ENCODE measurements around the gene CNNM2.

Gene CNNM2

GRCh38 chr10:103077020-103077419, 158.9 kb downstream of the CNNM2 start:
- no peak for DNase-seq (ENCODE audit: low read depth)

DNA sequence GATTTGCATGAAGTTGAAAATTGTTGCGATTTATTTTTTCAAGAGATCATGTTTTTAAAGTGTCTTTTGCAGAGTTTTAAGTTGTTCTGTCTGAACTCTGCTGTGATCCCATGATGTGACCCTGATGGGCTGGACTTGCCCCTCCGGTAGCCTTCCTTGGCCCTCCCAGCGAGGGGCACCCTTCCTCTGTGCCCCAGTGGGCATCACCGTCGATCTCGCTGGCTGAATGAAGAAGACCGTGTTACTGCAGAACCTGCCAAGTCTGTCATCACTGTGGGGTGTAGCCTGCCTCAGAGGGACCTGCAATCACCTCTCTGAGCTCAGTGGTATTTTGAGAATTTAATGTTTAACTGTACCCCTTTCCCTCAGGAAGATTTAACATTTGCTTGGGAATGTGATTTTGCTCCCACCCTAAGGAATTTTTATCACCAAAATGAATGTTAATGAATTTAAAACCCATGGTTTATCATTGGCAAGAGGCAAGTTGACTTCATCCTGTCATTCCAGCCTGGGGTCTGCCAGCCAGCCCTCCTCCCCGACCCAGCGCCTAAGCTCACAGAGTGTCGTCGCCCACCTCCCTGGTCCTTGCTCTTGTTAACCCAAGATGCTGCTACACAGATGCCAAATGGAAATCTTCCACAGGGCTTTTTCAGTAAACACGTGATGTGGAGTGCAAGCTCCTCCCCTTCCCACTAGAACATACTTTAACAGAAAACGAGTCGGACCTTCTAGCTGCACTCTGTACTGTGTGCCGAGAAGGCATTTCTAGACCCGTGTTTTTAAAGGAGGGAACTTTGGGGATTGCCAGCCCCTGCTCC, 159.6 kb downstream of the CNNM2 start:
- DNase-seq (ENCODE audit: low read depth) = no peak

DNA sequence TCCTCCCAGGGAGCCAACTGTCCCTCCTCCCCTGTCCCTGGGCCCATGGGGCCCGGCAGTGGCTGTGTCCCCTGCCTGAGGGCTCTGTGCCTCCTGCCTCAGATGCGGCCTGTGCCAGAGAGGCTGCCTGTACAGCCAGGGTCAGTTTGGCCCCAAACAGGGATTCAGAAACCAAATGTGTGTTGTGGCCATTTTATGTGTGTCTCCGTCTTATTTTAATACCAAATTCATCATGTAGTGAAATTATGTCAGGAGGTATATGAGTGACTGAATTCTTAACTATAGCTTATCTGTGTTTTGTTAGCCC, 160.2 kb downstream of the CNNM2 start:
- no peak for DNase-seq (ENCODE audit: low read depth)

DNA sequence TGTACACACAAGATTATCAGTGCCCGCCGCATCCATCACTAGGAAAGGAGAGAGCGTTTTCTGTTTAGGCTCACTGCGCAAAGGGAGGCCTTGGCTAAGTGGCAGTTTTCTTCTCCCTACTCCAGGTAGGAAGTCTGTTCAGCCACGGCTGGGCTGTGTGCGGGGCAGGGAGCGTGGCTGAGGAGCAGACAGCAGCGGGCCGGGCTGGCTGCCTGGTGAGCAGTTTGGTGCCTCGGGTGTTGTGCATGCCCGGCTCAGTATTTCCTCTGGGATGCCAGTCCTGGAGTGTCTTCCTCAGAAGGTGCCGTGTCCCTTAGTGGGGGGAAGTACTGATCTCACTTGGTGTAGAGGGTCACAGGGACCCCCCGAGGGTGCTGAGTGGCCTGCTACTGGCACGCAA, 160.6 kb downstream of the CNNM2 start:
- DNase-seq (ENCODE audit: low read depth) = no peak

GRCh38 chr10:103079100-103079499, 161.0 kb downstream of the CNNM2 start:
- DNase-seq (ENCODE audit: low read depth) = no peak

DNA sequence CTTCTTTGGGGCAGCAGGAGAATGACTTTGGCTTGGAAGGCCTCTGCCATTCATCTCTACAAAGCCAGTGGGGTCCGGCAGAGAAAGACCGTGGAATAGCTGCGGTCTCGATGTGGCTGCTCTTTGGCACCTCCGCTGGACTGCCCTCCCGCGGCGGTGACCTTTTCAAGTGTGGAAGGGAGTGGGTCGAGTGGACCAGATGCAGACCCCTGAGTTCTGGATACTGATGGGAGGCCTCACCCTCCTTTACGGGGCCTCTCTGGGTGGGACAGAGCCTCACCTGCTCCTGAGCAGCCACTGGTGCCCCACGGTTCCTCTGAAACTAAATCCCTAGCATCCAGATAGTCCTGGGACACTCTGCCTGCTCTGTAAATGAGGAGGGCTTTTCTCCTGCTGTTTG, 161.9 kb downstream of the CNNM2 start:
- DNase-seq (ENCODE audit: low read depth) = no peak

- no peak for DNase-seq (ENCODE audit: low read depth)
Observed at GRCh38 chr10:103080891-103081581, 162.9 kb downstream of the CNNM2 start.

GRCh38 chr10:103082683-103083082, 164.6 kb downstream of the CNNM2 start:
- DNase-seq (ENCODE audit: low read depth) = no peak

DNA sequence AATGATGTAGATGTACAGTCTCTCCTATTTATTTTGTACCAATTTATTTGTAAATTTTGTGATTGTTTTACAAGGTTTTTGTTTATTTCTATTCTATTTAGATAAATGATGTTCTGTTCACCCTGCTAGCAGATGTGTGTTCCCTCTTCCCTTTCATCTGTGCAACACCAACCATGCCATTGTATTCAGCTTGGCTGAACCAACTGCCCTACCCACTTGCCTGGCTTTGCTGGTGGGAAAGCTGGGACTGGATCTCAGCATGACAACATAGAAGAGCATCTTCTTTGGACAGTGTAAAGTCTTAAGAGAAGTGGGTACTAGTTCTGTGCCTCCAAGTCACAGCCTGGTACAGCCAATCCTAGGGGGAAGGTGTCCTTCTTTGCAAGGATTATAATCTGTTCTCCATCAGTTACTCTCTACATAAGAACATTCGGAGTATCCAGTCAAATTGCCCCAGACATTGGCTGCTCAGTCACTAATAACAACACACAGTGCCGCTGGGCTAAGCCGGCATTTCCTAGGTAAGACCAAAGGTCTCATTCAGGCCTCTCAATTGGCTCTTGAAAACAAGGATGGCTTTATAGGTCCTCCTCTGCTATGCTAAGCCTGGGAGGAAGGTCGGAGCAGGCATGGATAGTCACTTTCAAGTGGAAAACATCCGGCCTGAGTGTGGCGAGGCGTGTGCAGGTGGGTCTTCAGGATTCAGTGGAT, 165.3 kb downstream of the CNNM2 start:
- DNase-seq (ENCODE audit: low read depth) = no peak

DNA sequence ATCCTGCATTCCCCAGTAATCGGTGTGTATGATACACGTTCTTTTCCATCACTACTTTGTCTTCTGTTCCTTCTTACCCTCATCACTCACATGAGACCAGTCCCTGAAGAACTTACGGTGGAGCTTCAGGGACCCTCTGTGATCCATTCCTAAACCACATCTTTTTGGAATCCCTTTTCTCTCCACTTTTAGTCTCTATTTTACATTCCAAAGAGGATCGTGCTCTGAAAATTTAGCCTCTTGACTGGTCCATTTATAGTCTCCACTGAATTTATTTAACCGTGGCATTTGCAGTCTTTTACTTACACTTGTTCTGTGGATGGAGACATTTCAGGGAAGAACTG, 165.9 kb downstream of the CNNM2 start:
- DNase-seq (ENCODE audit: low read depth) = no peak

- no peak for DNase-seq (ENCODE audit: low read depth)
Observed at GRCh38 chr10:103086261-103086660, 168.2 kb downstream of the CNNM2 start.

- no peak for DNase-seq (ENCODE audit: low read depth)
Observed at GRCh38 chr10:103086799-103087198, 168.7 kb downstream of the CNNM2 start.

- DNase-seq (ENCODE audit: low read depth) = no peak
Observed at GRCh38 chr10:103089493-103089892, 171.4 kb downstream of the CNNM2 start.

DNA sequence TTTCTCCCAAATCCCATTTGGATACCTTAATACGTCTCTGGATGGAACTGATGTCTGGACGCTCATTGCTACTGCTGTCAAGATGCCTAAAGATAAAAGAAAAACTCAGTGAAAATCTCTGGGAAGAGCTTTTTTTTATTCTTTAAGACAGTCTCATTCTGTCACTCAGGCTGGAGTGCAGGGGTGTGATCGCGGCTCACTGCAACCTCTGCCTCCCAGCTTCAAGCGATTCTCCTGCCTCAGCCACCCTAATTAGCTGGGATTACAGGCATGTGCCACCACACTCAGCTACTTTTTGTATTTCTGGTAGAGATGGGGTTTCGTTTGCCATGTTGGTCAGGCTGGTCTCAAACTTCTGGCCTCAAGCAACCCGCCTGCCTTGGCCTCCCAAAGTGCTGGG, 172.8 kb downstream of the CNNM2 start:
- no peak for DNase-seq (ENCODE audit: low read depth)

DNA sequence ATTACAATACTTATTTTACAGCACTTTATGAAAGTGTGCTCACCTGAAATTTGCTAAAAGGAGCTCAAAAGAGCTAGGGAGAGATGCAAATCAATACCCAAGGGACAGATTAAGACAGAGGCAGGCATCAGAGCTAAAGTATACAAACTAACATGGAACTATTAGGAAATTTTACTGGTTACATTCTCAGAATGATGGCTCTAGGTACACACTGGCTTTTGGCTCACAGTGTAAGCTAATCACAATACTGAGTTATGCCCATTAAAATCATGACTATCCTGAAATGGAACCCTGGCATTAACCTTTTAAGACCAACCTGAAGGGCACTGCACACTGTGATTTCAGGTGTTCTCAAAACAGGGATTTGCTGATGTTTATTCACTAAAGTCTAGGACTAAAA, 176.9 kb downstream of the CNNM2 start:
- no peak for DNase-seq (ENCODE audit: low read depth)

DNA sequence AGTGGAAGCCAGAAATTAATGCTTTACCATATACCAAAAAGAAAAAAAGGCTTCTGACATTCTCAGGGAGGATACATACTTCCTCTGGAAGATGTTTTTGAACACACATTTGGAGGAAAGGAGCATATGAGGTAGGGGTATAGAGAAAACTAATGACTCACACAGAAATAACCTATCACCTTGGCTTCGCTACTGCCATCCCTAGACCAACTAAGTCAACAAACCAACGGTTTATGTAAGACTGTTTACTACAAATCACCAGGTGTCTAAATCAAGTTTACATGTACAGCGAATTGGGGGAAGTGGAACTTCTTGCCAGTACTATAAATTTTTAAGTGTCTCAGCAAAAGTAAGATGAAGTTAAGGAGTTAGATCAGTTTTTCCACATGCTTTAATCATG, 178.0 kb downstream of the CNNM2 start:
- no peak for DNase-seq (ENCODE audit: low read depth)

DNA sequence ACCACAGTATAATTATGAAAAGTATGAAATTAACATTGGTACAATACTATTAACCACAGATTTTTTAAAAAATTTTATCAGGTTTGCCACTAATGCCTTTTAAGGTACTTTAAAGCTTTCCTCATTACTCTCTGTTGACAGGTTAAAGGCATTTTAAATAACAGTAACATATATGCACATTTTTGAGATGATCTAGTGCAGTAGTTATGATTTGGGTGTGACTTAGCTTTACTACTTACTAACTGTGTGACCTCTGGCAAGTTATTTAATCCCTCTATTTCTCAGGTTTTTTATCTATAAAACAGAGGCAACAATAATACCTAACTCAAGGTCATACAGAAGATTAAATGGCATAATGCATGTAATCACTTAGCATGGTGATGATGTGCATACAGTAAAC, 180.1 kb downstream of the CNNM2 start:
- no peak for DNase-seq (ENCODE audit: low read depth)

DNA sequence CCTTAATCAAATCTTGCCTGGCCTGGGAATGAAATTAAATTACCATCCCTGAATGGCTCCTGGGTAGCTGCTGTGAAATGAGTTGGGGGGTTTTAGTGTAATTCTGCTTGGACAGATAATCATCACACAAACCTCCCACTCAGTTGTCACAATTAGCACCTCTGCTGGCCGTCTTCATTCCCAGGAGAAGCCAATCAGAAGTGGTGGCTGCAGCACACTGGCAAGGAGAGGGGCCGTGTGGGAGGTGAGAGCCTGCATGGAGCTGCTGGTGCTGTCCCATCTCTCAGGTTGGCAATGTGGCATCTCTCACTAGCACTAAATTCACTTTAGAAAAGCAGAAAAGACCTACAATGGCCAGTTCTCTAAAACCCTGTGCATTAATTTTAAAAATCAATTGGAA, 182.5 kb downstream of the CNNM2 start:
- no peak for DNase-seq (ENCODE audit: low read depth)

DNA sequence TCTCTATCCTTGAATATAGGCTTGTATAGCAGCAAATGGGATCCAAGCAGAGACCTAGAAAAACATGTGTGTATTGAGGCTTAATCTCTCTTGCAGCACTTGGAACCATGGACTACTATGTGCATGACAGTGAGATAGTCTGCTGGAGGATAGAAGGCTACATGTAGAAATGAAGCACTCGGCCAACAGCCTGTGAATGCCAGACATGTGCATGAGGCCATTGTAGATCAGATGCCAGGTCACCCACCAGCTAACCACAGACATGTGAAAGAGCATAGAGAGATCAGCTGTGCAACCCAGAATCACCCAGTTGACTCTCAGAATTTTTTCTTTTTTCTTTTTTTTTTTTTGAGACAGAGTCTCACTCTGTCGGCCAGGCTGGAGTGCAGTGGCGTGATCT, 184.1 kb downstream of the CNNM2 start:
- no peak for DNase-seq (ENCODE audit: low read depth)

DNA sequence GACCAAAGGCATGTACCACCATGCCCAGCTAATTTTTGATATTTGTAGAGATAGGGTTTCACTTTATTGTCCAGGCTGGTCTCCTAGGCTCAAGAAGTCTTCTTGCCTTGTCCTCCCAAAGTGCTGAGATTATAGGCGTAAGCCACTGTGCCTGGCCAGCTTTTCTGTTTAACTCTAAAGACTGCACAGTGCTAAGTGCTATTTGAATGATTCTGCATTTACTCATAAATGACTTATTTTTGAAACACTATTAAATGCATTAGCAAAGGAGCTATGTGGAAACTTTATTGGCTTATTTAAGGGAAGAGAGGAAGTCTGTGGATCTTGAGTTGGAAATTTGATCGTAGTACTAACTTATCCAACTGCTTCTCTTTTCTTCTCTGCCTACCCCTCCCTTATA, 185.9 kb downstream of the CNNM2 start:
- no peak for DNase-seq (ENCODE audit: low read depth)

DNA sequence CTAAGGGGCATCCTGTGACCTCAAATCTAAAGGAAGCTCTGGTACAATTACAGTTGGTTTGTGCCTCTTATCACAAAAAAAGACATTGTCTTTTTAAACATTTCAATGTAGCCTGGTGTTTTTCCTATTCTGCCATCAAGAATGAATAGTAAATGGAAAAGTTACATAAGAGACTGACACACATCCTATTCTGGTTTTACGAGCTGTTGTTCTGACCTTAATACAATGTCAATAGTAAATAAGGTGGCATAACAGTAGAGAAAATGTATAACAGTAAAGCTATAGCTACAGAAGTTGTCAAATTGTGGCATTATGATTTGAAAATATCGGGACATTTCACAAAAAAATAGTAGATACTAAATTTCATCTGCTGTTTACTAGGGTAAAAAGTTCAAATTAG, 186.6 kb downstream of the CNNM2 start:
- no peak for DNase-seq (ENCODE audit: low read depth)

DNA sequence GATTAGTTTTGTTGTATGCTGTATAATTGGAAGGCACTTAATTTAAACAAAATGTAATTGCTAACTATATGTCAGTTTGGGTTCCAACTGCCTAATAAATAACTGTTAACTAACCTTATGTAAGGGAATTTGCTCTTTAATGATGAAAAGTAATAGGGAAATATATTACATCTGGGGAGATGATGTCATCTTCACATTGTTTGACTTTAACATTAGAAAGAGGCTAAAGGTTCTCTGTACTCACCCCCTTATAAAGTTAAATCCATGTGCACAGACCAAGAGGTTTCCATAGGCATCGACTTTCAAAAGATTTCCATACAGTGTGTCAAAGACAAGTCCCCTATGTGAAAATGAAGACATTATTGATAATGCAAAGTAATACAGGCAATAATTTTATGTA, 187.4 kb downstream of the CNNM2 start:
- no peak for DNase-seq (ENCODE audit: low read depth)

DNA sequence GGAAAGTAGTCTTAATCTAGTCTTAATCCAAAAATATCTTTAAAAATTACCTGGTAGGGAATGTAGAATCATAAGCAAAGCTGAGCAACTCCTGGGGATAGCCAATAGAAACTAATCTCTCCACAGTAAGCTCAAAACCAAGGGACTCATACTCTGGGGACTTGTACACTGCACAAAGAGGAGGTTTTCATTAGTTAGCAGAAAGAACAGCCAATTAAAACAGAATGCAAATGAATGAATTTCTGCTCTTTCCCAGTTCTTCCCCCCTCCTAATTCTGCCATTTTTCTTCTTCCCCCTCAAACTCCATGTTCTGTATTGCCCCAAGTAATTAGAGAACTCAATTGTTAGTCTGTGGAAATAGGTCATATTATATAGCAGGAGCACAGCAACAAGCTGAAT, 188.4 kb downstream of the CNNM2 start:
- no peak for DNase-seq (ENCODE audit: low read depth)

GRCh38 chr10:103109821-103110220, 191.7 kb downstream of the CNNM2 start:
- DNase-seq (ENCODE audit: low read depth) = no peak

Measured in T-helper 22 cell (primary cell).